Body of pancreas (tissue), 4 donors: ENCODE measurements around the gene PTPRN2.

Experiments used
- CTCF ChIP-seq, 7 experiments: fragments of 450-650 bp in 4 of 7; fragments of 200-600 bp in 3 of 7; sonication (generic) in 3 of 7; IDR thresholded peaks; one replicate each; pipeline ENCODE4 v1.5.1; 2016 to 2019; ENCODE audit warnings: antibody characterized with exemption in 7 of 7
- POLR2A ChIP-seq, 3 donors: fragments of 450-650 bp; IDR thresholded peaks; one replicate each; pipeline ENCODE4 v1.6.1; 2016; ENCODE audit warnings: antibody characterized with exemption in 3 of 3, mild to moderate bottlenecking in 2 of 3

- no peak for TF ChIP-seq POLR2A (IDR thresholded peaks at IDR 0.05)
- no peak for TF ChIP-seq CTCF (IDR thresholded peaks at IDR 0.05)
Observed at GRCh38 chr7:158142657-158143056, 445.0 kb downstream of the PTPRN2 start.
